GM23248 (cell line): Measurements from ENCODE around the gene GNAI1. TPM values are rescaled to one million over a fixed set of nuclear protein-coding genes. Genes with fewer than 3 reads are reported as not detected.
A peak's percentile ranks its signal among the peaks of the same experiment; 100 is the strongest.

Source experiments
- DNase-seq: peaks from one replicate; pipeline ENCODE4 v3.0.0-alpha.2; 2015
- H2AFZ ChIP-seq: fragments of 200-600 bp; sonication (generic); 2 replicates; pipeline ENCODE4 v1.6.1; 2016; ENCODE audit warnings: antibody characterized with exemption
- H3F3A ChIP-seq: fragments of 200-600 bp; sonication (generic); 2 replicates; pipeline ENCODE4 v1.6.1; 2016; ENCODE audit warnings: mild to moderate bottlenecking, antibody characterized with exemption, mixed run types; ENCODE audit not compliant: insufficient read depth
- H3K27ac ChIP-seq: fragments of 200-600 bp; sonication (generic); 2 replicates; pipeline ENCODE4 v1.5.1; 2016; ENCODE audit warnings: mild to moderate bottlenecking
- H3K27me3 ChIP-seq: fragments of 200-600 bp; sonication (generic); replicated peaks from 2 replicates; pipeline ENCODE4 v1.6.1; 2016; ENCODE audit warnings: mild to moderate bottlenecking; ENCODE audit not compliant: insufficient read depth
- H3K36me3 ChIP-seq: fragments of 200-600 bp; sonication (generic); 2 replicates; pipeline ENCODE4 v1.6.1; 2016; ENCODE audit warnings: low read depth, mild to moderate bottlenecking
- H3K4me1 ChIP-seq: fragments of 200-600 bp; sonication (generic); 2 replicates; pipeline ENCODE4 v1.6.1; 2016; ENCODE audit warnings: mild to moderate bottlenecking; ENCODE audit not compliant: insufficient read depth
- H3K4me2 ChIP-seq: fragments of 200-600 bp; sonication (generic); one replicate; pipeline ENCODE4 v1.6.1; 2016; ENCODE audit warnings: mild to moderate bottlenecking; ENCODE audit not compliant: unreplicated experiment
- H3K4me3 ChIP-seq: fragments of 200-600 bp; sonication (generic); 2 replicates; pipeline ENCODE4 v1.5.1; 2016; ENCODE audit warnings: mild to moderate bottlenecking
- H3K79me2 ChIP-seq: fragments of 200-600 bp; sonication (generic); 2 replicates; pipeline ENCODE4 v1.6.1; 2016; ENCODE audit warnings: mild to moderate bottlenecking; ENCODE audit not compliant: insufficient read depth
- H3K9ac ChIP-seq: fragments of 200-600 bp; sonication (generic); 2 replicates; pipeline ENCODE4 v1.6.1; 2016; ENCODE audit warnings: mild to moderate bottlenecking
- H3K9me2 ChIP-seq: fragments of 200-600 bp; sonication (generic); 2 replicates; pipeline ENCODE4 v1.6.1; 2016; ENCODE audit warnings: mixed run types, mild to moderate bottlenecking, moderate library complexity; ENCODE audit not compliant: insufficient read depth
- H3K9me3 ChIP-seq: fragments of 200-600 bp; sonication (generic); one replicate; pipeline ENCODE4 v1.6.1; 2017; ENCODE audit warnings: low read depth
- H4K20me1 ChIP-seq: fragments of 200-600 bp; sonication (generic); 2 replicates; pipeline ENCODE4 v1.6.0; 2016; ENCODE audit not compliant: insufficient read depth
- EZH2 ChIP-seq: fragments of 200-600 bp; sonication (generic); IDR thresholded peaks from 2 replicates; pipeline ENCODE4 v1.6.1; 2018; ENCODE audit warnings: antibody characterized with exemption, mild to moderate bottlenecking; ENCODE audit not compliant: insufficient read depth, poor library complexity, severe bottlenecking
- EZH2phosphoT487 ChIP-seq: fragments of 200-600 bp; sonication (generic); IDR thresholded peaks from 2 replicates; pipeline ENCODE4 v1.6.1; 2018; ENCODE audit warnings: antibody characterized with exemption, moderate library complexity, mild to moderate bottlenecking, low read depth; ENCODE audit not compliant: insufficient read depth
- WGBS, 2 experiments: methylation state at CpG; one replicate each; pipeline ENCODE4 v1.1.6; 2015 to 2017; ENCODE audit warnings: low lambda C conversion rate in 2 of 2, low coverage in 1 of 2; ENCODE audit errors: missing lambda C conversion rate in 2 of 2; 5-methylcytosine and 5-hydroxymethylcytosine counted together
- in situ Hi-C: fragments of 300-500 bp; cut with MboI; formaldehyde crosslinking; loops from 2 replicates; pipeline ENCODE4 v1.15.0; 2020
- polyA plus RNA-seq: library from polyadenylated mRNA; unstranded; fragments of >200 nt; fragmentation: Nextera tagmentation; extraction: Ambion mirVana; gene quantifications from 2 replicates; pipeline ENCODE4 v1.2.1, GENCODE V29; 2016
- total RNA-seq: library from RNA; depleted of rRNA; stranded (reverse); fragments of >200 nt; shearing (Covaris generic); gene quantifications from 2 replicates; pipeline ENCODE4 v1.2.3, GENCODE V29; 2014

Gene GNAI1
- total and polyA plus RNA-seq, 2 experiments from 2014 or later: 35.3 to 47.0 TPM

- Histone ChIP-seq H3K4me2 (no peak overlapping the region), H2AFZ (no peak overlapping the region), H3K9me2 (0 out of 2 replicates have a peak, but pooled peaks cover 3% of the 10 kb centered on the region), H3K79me2 (no peaks in the 10 kb centered on the region), H4K20me1 (no peaks in the 10 kb centered on the region), H3K9ac (no peak overlapping the region), H3K9me3 (no peaks in the 10 kb centered on the region), H3K36me3 (no peaks in the 10 kb centered on the region), H3K27ac (no peak overlapping the region), H3F3A (no peaks in the 10 kb centered on the region), H3K4me3 (no peak overlapping the region), H3K4me1 (0 out of 2 replicates have a peak, but pooled peaks cover 2% of the 10 kb centered on the region), H3K27me3 (no peaks in the 10 kb centered on the region)
- TF ChIP-seq EZH2 (no peak), EZH2phosphoT487 (no peak)
- DNase-seq: no peak
- in situ Hi-C loops: no loop called here
- 91 to 92% methylated on average over 3 of the region's 3 CpGs for WGBS, 2 experiments
Measured at GRCh38 chr7:80257756-80258155, 123.1 kb downstream of the GNAI1 start.

- H3K36me3 ChIP-seq: no peaks in the 10 kb centered on the region
- H3K27me3 ChIP-seq: no peaks in the 10 kb centered on the region
- in situ Hi-C loops: no loop called here
- no peak overlapping the region for H3K4me2 ChIP-seq
- H3K9me2 ChIP-seq: no peaks in the 10 kb centered on the region
- H4K20me1 ChIP-seq: no peaks in the 10 kb centered on the region
- no peaks in the 10 kb centered on the region for H3K79me2 ChIP-seq
- no peak overlapping the region for H3K4me3 ChIP-seq
- no peak overlapping the region for H2AFZ ChIP-seq
- no peak overlapping the region for H3K9ac ChIP-seq
- DNase-seq: no peak
- no peaks in the 10 kb centered on the region for H3K9me3 ChIP-seq
- no peak overlapping the region for H3K27ac ChIP-seq
- peaks cover 15% of the 10 kb centered on the region for H3K4me1 ChIP-seq
- H3F3A ChIP-seq: peaks cover 13% of the 10 kb centered on the region; the same call in 1 of the 2 replicates
- TF ChIP-seq EZH2 (no peak), EZH2phosphoT487 (no peak)
Measured at GRCh38 chr7:80260606-80261005, 126.0 kb downstream of the GNAI1 start.

GRCh38 chr7:80263333-80263732 is 128.7 kb downstream of the GNAI1 start:
- peak overlapping the region; percentile 20; the same call in 1 of the 2 replicates for H3K9ac ChIP-seq
- H3K4me2 ChIP-seq: peak overlapping the region; percentile 85
- H3K36me3 ChIP-seq: no peaks in the 10 kb centered on the region
- no peak overlapping the region for H3K27ac ChIP-seq
- peak overlapping the region; percentile 72 for H2AFZ ChIP-seq
- H3K4me1 ChIP-seq: peaks cover 15% of the 10 kb centered on the region
- no peaks in the 10 kb centered on the region for H3K9me2 ChIP-seq
- peak; percentile 74 for DNase-seq
- H3F3A ChIP-seq: peaks cover 13% of the 10 kb centered on the region; the same call in 1 of the 2 replicates
- no peaks in the 10 kb centered on the region for H3K9me3 ChIP-seq
- peak overlapping the region; percentile 60 for H3K4me3 ChIP-seq
- H4K20me1 ChIP-seq: no peaks in the 10 kb centered on the region
- TF ChIP-seq EZH2: no peak
- TF ChIP-seq EZH2phosphoT487: no peak
- in situ Hi-C loops: no loop called here
- H3K27me3 ChIP-seq: no peaks in the 10 kb centered on the region
- no peaks in the 10 kb centered on the region for H3K79me2 ChIP-seq
- WGBS, 2 experiments: 9 to 10% methylated on average over 4 of the region's 4 CpGs

GRCh38 chr7:80263821-80264220 is 129.2 kb downstream of the GNAI1 start:
- Histone ChIP-seq H3K4me1 (peaks cover 15% of the 10 kb centered on the region), H3F3A (peaks cover 13% of the 10 kb centered on the region; the same call in 1 of the 2 replicates), H2AFZ (0 out of 2 replicates have a peak overlapping the region, but pooled peaks have one; percentile 72), H3K9me2 (no peaks in the 10 kb centered on the region), H3K9me3 (no peaks in the 10 kb centered on the region), H3K9ac (0 out of 2 replicates have a peak overlapping the region, but pooled peaks have one; percentile 20), H3K27me3 (no peaks in the 10 kb centered on the region), H3K4me3 (peak overlapping the region; percentile 60), H3K27ac (no peak overlapping the region), H3K36me3 (no peaks in the 10 kb centered on the region), H3K4me2 (peak overlapping the region; percentile 85), H3K79me2 (no peaks in the 10 kb centered on the region), H4K20me1 (no peaks in the 10 kb centered on the region)
- 50 to 62% methylated on average over 2 of the region's 2 CpGs for WGBS, 2 experiments
- TF ChIP-seq EZH2phosphoT487: no peak
- TF ChIP-seq EZH2: no peak
- DNase-seq: peak; percentile 27
- in situ Hi-C loops: no loop called here
